Skeletal muscle tissue (tissue), 4 donors: ENCODE data around the gene CADPS. TPM values are rescaled to one million over a fixed set of nuclear protein-coding genes. Genes with fewer than 3 reads are reported as not detected.

Experiments
- H3K27ac ChIP-seq: one replicate; pipeline ENCODE4 v1.7.0; 2013; ENCODE audit warnings: mild to moderate bottlenecking, low read depth, low read length, inconsistent platforms
- H3K27me3 ChIP-seq, 3 donors: one replicate each; pipeline ENCODE4 v1.7.0; 2013; ENCODE audit warnings: low read length in 3 of 3; ENCODE audit not compliant: control insufficient read depth in 3 of 3, insufficient read depth in 3 of 3
- H3K36me3 ChIP-seq, 3 donors: one replicate each; pipeline ENCODE4 v1.7.0; 2013; ENCODE audit warnings: low read length in 3 of 3; ENCODE audit not compliant: control insufficient read depth in 3 of 3, insufficient read depth in 3 of 3
- H3K4me1 ChIP-seq, 3 donors: one replicate each; pipeline ENCODE4 v1.7.0; 2013; ENCODE audit warnings: low read length in 3 of 3, mild to moderate bottlenecking in 3 of 3; ENCODE audit not compliant: control insufficient read depth in 3 of 3, insufficient read depth in 3 of 3
- H3K4me3 ChIP-seq, 3 donors: one replicate each; pipeline ENCODE4 v1.7.0; 2013; ENCODE audit warnings: low read length in 3 of 3
- H3K9ac ChIP-seq, 3 donors: one replicate each; pipeline ENCODE4 v1.7.0; 2013; ENCODE audit warnings: low read length in 3 of 3, mild to moderate bottlenecking in 3 of 3, moderate library complexity in 2 of 3, low read depth in 1 of 3
- H3K9me3 ChIP-seq, 3 donors: one replicate each; pipeline ENCODE4 v1.7.0; 2013; ENCODE audit warnings: low read length in 3 of 3; ENCODE audit not compliant: control insufficient read depth in 3 of 3
- total RNA-seq: library from RNA; depleted of rRNA; stranded (reverse); fragments of >200 nt; gene quantifications from one replicate; pipeline ENCODE4 v1.2.3, GENCODE V29; 2014
- donor health status: Osteomylitis.

Gene CADPS
- total RNA-seq, 1 donor from 2014 or later, result 1.0 TPM

GRCh38 chr3:62414786-62415185 is 460.4 kb downstream of the CADPS start:
- Histone ChIP-seq H3K27ac (no peak overlapping the region), H3K9ac (no peak overlapping the region), H3K4me1 (no peaks in the 10 kb centered on the region), H3K36me3 (no peaks in the 10 kb centered on the region), H3K4me3 (no peak overlapping the region), H3K27me3 (no peaks in the 10 kb centered on the region), H3K9me3 (no peaks in the 10 kb centered on the region)

DNA sequence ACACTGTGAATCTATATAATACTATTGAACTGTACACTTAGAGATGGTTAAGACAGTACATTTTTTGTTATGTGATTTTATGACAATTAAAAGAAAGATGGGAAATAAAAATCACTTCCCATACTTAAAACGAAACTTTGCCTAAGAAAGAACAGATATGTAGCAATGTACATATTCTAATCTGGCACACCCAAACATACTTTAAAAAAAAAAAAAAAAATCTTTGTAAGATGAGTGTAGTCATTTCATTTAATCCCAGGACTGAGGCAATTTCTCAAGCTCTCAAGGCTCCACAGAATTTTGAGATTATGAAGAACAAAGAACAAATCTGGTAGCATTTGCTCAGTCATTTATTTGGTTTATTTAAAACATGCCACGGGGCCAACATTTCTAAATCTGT is 461.5 kb downstream of the CADPS start:
- no peak overlapping the region for H3K27ac ChIP-seq
- no peak overlapping the region for H3K4me3 ChIP-seq
- H3K9me3 ChIP-seq, result no peaks in the 10 kb centered on the region
- H3K36me3 ChIP-seq, result no peaks in the 10 kb centered on the region
- H3K27me3 ChIP-seq, result no peaks in the 10 kb centered on the region
- no peak overlapping the region for H3K9ac ChIP-seq
- no peaks in the 10 kb centered on the region for H3K4me1 ChIP-seq

- Histone ChIP-seq H3K4me1 (no peaks in the 10 kb centered on the region), H3K27ac (no peak overlapping the region), H3K4me3 (no peak overlapping the region), H3K27me3 (peaks cover 0 to 6% (median 0%) of the 10 kb centered on the region in 3 donors), H3K9me3 (no peaks in the 10 kb centered on the region), H3K36me3 (no peaks in the 10 kb centered on the region), H3K9ac (no peak overlapping the region)
Observed at GRCh38 chr3:62406945-62407344, 468.3 kb downstream of the CADPS start.

- H3K9me3 ChIP-seq, result no peaks in the 10 kb centered on the region
Observed at GRCh38 chr3:62405566-62405965, 469.6 kb downstream of the CADPS start.

DNA sequence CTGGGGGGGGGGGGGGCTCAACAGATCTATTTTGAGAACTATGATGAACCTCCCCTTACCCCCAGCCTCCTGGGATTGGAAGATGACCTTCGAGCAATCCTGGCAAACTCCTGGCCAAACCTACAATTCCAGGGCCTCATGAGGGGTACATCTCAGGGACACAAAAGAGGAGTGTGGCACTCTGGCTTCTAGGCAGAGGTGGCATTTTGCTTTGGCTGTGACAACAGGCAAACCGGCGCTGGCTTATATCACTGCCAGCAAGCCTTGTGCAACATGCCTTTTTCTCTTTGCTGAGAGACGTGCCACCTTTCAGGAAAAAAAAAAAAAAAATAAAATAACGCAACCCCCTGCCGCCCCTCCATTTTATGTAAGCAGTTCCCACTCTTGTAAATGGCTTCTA is 470.1 kb downstream of the CADPS start:
- no peaks in the 10 kb centered on the region for H3K36me3 ChIP-seq
- no peak overlapping the region for H3K9ac ChIP-seq
- H3K27ac ChIP-seq, result no peak overlapping the region
- H3K4me1 ChIP-seq, result no peaks in the 10 kb centered on the region
- H3K4me3 ChIP-seq, result no peak overlapping the region
- H3K27me3 ChIP-seq, result peaks cover 0 to 6% (median 0%) of the 10 kb centered on the region in 3 donors
- H3K9me3 ChIP-seq, result no peaks in the 10 kb centered on the region

More at GRCh38 chr3:62405566-62405965, 469.6 kb downstream of the CADPS start:
- no peak overlapping the region for H3K4me3 ChIP-seq
- no peaks in the 10 kb centered on the region for H3K36me3 ChIP-seq
- H3K27ac ChIP-seq, result no peak overlapping the region
- peaks cover 0 to 6% (median 0%) of the 10 kb centered on the region in 3 donors for H3K27me3 ChIP-seq
- no peaks in the 10 kb centered on the region for H3K4me1 ChIP-seq
- H3K9ac ChIP-seq, result no peak overlapping the region

- Histone ChIP-seq H3K27me3 (peaks cover 0 to 7% (median 0%) of the 10 kb centered on the region in 3 donors), H3K4me1 (no peaks in the 10 kb centered on the region), H3K4me3 (no peak overlapping the region), H3K9ac (no peak overlapping the region), H3K9me3 (no peaks in the 10 kb centered on the region), H3K36me3 (no peaks in the 10 kb centered on the region), H3K27ac (no peak overlapping the region)
Observed at GRCh38 chr3:62404321-62404720, 470.9 kb downstream of the CADPS start.

GRCh38 chr3:62403765-62404164 is 471.5 kb downstream of the CADPS start:
- peaks cover 0 to 9% (median 0%) of the 10 kb centered on the region in 3 donors for H3K27me3 ChIP-seq
- no peak overlapping the region for H3K27ac ChIP-seq
- no peaks in the 10 kb centered on the region for H3K36me3 ChIP-seq
- no peaks in the 10 kb centered on the region for H3K4me1 ChIP-seq
- H3K9me3 ChIP-seq, result no peaks in the 10 kb centered on the region
- no peak overlapping the region for H3K9ac ChIP-seq
- H3K4me3 ChIP-seq, result no peak overlapping the region

DNA sequence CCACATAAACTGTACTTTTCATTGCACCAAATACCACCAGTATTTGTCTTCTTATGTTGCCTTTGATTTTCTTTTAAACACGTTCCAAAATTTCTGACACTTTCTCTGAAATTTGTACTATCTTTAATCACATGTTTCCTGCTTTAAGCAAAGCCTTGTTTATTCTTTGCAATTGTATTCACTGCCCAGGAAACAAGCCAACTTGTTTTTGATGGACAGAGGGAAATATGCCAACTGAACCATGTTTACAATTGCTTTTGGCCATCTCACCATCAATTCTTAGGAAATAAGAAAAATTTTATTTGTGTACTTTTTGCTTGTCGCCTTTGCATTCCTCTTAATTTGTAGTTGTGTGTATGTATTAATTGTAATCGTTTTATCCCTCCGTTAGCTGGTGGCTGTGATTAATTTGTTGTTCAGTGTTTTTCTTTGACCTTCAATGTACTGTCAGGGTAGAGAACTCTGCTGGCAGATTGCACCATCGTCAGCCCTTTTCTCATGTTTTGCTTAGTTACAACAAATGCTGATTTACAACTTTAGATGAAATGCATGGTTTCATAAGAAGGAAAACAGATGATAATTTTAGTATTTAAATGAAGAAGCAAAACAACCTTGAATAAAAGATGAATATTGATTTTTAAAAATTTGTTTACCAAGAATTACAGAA is 482.5 kb downstream of the CADPS start:
- H3K9ac ChIP-seq, result no peak overlapping the region
- H3K4me3 ChIP-seq, result no peak overlapping the region
- H3K27me3 ChIP-seq, result peaks cover 0 to 5% (median 0%) of the 10 kb centered on the region in 3 donors
- H3K4me1 ChIP-seq, result no peaks in the 10 kb centered on the region
- H3K36me3 ChIP-seq, result no peaks in the 10 kb centered on the region
- H3K27ac ChIP-seq, result no peak overlapping the region
- H3K9me3 ChIP-seq, result no peaks in the 10 kb centered on the region

- H3K36me3 ChIP-seq, result no peaks in the 10 kb centered on the region
- no peaks in the 10 kb centered on the region for H3K9me3 ChIP-seq
- no peak overlapping the region for H3K27ac ChIP-seq
- no peaks in the 10 kb centered on the region for H3K4me1 ChIP-seq
- H3K4me3 ChIP-seq, result no peak overlapping the region
- H3K9ac ChIP-seq, result no peak overlapping the region
- H3K27me3 ChIP-seq, result peaks cover 0 to 2% (median 0%) of the 10 kb centered on the region in 3 donors
Observed at GRCh38 chr3:62387251-62387650, 488.0 kb downstream of the CADPS start.

GRCh38 chr3:62379321-62379798 is 495.9 kb downstream of the CADPS start:
- Histone ChIP-seq H3K9me3 (peaks cover 0 to 2% (median 0%) of the 10 kb centered on the region in 3 donors), H3K27ac (no peak overlapping the region), H3K4me3 (no peak overlapping the region), H3K4me1 (peaks cover under 1 to 9% (median 7%) of the 10 kb centered on the region in 3 donors), H3K36me3 (no peaks in the 10 kb centered on the region), H3K27me3 (peaks cover 57 to 70% (median 66%) of the 10 kb centered on the region in 3 donors), H3K9ac (no peak overlapping the region)
